Measurements from ENCODE around the gene GAS5.
"Not testable (repeated sequence)": the region's sequence is repeated elsewhere in the genome, so short reads cannot be mapped to it uniquely, and the experiment has no call there.

GAS5 gene

GRCh38 chr1:173865468-173866164 is 2.2 kb downstream of the GAS5 start:
- Histone ChIP-seq H3K4me3 (ENCODE audit: low read depth in 1 of 2, low read length in 1 of 2) (no peak overlapping the region), H3K9me3 (no peaks in the 10 kb centered on the region), H3K27ac (peak overlapping the region; percentile 95), H3K4me1 (ENCODE audit: control insufficient read depth in 1 of 2, insufficient read depth in 1 of 2, low read depth in 1 of 2, low read length in 1 of 2) (peaks cover 41 to 52% of the 10 kb centered on the region in 2 experiments), H3K36me3 (peaks cover 41% of the 10 kb centered on the region), H3K27me3 (no peaks in the 10 kb centered on the region)
- no peak for TF ChIP-seq CTCF (IDR thresholded peaks at IDR 0.05)

- Histone ChIP-seq H3K27ac (peak overlapping the region; percentile 0), H3K36me3 (peaks cover 36% of the 10 kb centered on the region), H3K27me3 (no peaks in the 10 kb centered on the region), H3K4me3 (ENCODE audit: low read depth in 1 of 2, low read length in 1 of 2) (no peak overlapping the region), H3K9me3 (no peaks in the 10 kb centered on the region), H3K4me1 (ENCODE audit: control insufficient read depth in 1 of 2, insufficient read depth in 1 of 2, low read depth in 1 of 2, low read length in 1 of 2) (peaks cover 28 to 40% of the 10 kb centered on the region in 2 experiments)
- no peak for TF ChIP-seq CTCF (IDR thresholded peaks at IDR 0.05)
Observed at GRCh38 chr1:173864179-173864867, 3.5 kb downstream of the GAS5 start.

- TF ChIP-seq CTCF (IDR thresholded peaks at IDR 0.05) = no peak
- H3K4me1 ChIP-seq (ENCODE audit: control insufficient read depth in 1 of 2, insufficient read depth in 1 of 2, low read depth in 1 of 2, low read length in 1 of 2) = peaks cover 21 to 31% of the 10 kb centered on the region in 2 experiments
- peaks cover 36% of the 10 kb centered on the region for H3K36me3 ChIP-seq
- no peak overlapping the region for H3K4me3 ChIP-seq (ENCODE audit: low read depth in 1 of 2, low read length in 1 of 2)
- H3K27ac ChIP-seq = peak overlapping the region; percentile 0
- H3K27me3 ChIP-seq = no peaks in the 10 kb centered on the region
- no peaks in the 10 kb centered on the region for H3K9me3 ChIP-seq
Observed at GRCh38 chr1:173863224-173864161, 4.3 kb downstream of the GAS5 start.

- Histone ChIP-seq H3K27me3 (no peaks in the 10 kb centered on the region), H3K4me1 (ENCODE audit: control insufficient read depth in 1 of 2, insufficient read depth in 1 of 2, low read depth in 1 of 2, low read length in 1 of 2) (peaks cover 21 to 26% of the 10 kb centered on the region in 2 experiments), H3K27ac (no peak overlapping the region), H3K36me3 (peaks cover 36% of the 10 kb centered on the region), H3K4me3 (ENCODE audit: low read depth in 1 of 2, low read length in 1 of 2) (no peak overlapping the region), H3K9me3 (no peaks in the 10 kb centered on the region)
- no peak for TF ChIP-seq CTCF (IDR thresholded peaks at IDR 0.05)
Observed at GRCh38 chr1:173862769-173863223, 5.0 kb downstream of the GAS5 start.

GRCh38 chr1:173862146-173862768 is 5.5 kb downstream of the GAS5 start:
- not testable (repeated sequence) for H3K4me3 ChIP-seq (ENCODE audit: low read depth in 1 of 2, low read length in 1 of 2); H3K27ac ChIP-seq; H3K9me3 ChIP-seq; H3K27me3 ChIP-seq
- peaks cover 41% of the 10 kb centered on the region for H3K36me3 ChIP-seq
- H3K4me1 ChIP-seq (ENCODE audit: control insufficient read depth in 1 of 2, insufficient read depth in 1 of 2, low read depth in 1 of 2, low read length in 1 of 2) = peaks cover 16 to 24% of the 10 kb centered on the region in 2 experiments
